Left hindlimb (tissue), 1 donor: ENCODE data around the gene TMEM92.

ENCODE experiments used
- DNase-seq: peaks from one replicate; pipeline ENCODE4 v3.0.0-alpha.2; 2018

TMEM92 gene

GRCh38 chr17:50329716-50330115, 55.5 kb downstream of the TMEM92 start:
- DNase-seq: no peak

DNA sequence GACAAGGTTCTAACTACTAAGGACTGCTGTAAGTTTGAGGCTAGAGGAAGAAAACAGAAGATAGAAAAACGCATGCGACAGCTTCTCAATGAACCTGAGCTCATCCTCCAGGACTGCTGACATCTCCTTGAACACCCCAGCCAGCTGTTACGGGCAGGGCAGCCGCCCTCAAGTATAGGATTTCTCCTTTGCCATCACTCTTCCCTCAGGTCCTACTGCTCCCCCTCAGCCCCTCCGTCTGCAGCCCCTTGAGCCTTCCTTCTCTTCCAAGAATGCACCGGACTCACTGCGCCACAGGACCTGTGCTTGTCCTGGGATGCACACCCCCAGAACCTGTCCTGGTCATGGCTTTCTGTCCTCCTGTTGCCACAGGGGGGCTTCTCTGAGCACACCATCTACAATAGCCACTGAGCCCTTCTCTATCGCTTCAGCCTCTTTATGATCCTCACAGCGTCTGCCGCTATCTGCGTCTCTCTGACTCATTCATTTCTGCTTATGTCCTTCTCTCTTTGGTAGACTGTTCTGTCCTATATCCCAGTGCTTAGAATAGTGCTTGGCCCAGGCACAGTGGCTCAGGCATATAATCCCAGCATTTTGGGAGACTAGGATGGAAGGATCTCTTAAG, 56.0 kb downstream of the TMEM92 start:
- DNase-seq: no peak
